Lower lobe of right lung (tissue), 2 donors: ENCODE results near the gene DOCK10. TPM values are rescaled to one million over a fixed set of nuclear protein-coding genes. Genes with fewer than 3 reads are reported as not detected.

Experiments
- ATAC-seq, 2 donors: fragments of 200-7000 bp; cut with Tn5 transposase; one replicate each; pipeline ENCODE4 v1.9.1; 2020 to 2022; ENCODE audit warnings: mild to moderate bottlenecking in 2 of 2, moderate library complexity in 2 of 2
- DNase-seq: peaks from one replicate; pipeline ENCODE4 v3.0.0-alpha.2; 2020
- H3K27ac ChIP-seq: fragments of 200-600 bp; one replicate; pipeline ENCODE4 v1.8.0; 2022
- H3K27me3 ChIP-seq: fragments of 200-600 bp; one replicate; pipeline ENCODE4 v1.8.0; 2022; ENCODE audit warnings: low read depth
- H3K36me3 ChIP-seq: fragments of 200-600 bp; one replicate; pipeline ENCODE4 v1.8.0; 2022; ENCODE audit warnings: mild to moderate bottlenecking
- H3K4me1 ChIP-seq: fragments of 200-600 bp; one replicate; pipeline ENCODE4 v1.8.0; 2022
- H3K4me3 ChIP-seq: fragments of 200-600 bp; one replicate; pipeline ENCODE4 v1.8.0; 2022; ENCODE audit warnings: mild to moderate bottlenecking
- H3K9me3 ChIP-seq: fragments of 200-600 bp; one replicate; pipeline ENCODE4 v1.8.0; 2022
- CTCF ChIP-seq: fragments of 200-600 bp; IDR thresholded peaks from one replicate; pipeline ENCODE4 v1.8.0; 2022; ENCODE audit warnings: antibody characterized with exemption, mild to moderate bottlenecking
- intact Hi-C: fragments of 100-400 bp; cut with DNase I; formaldehyde crosslinking; loops from one replicate; pipeline ENCODE4 v1.11.0; 2022
- total RNA-seq: library from RNA; stranded (reverse); fragmentation: NEBNext Ultra II Directional; extraction: Animal tissue kit (Norgen Biotek cat#: 25700); gene quantifications from one replicate; pipeline ENCODE4 v1.2.1, GENCODE V29; 2021
- donor health status: DM: no; HTN: yes; CAD: no; lungs with severe emphysema.

DOCK10 gene
- total RNA-seq, 1 donor from 2014 or later, result 52.3 TPM

GRCh38 chr2:224846161-224846560 lies 196.1 kb downstream of the DOCK10 start:
- DNase-seq (no peak), ATAC-seq (no peak)
- Histone ChIP-seq H3K27me3 (no peaks in the 10 kb centered on the region), H3K9me3 (no peaks in the 10 kb centered on the region), H3K4me1 (no peaks in the 10 kb centered on the region), H3K4me3 (no peak overlapping the region), H3K27ac (no peak overlapping the region), H3K36me3 (peaks cover 49% of the 10 kb centered on the region)
- intact Hi-C loops, result no loop called here
- TF ChIP-seq CTCF, result no peak

- Histone ChIP-seq H3K9me3 (no peaks in the 10 kb centered on the region), H3K4me3 (no peak overlapping the region), H3K27me3 (no peaks in the 10 kb centered on the region), H3K27ac (no peak overlapping the region), H3K4me1 (no peaks in the 10 kb centered on the region), H3K36me3 (peaks cover 59% of the 10 kb centered on the region)
- intact Hi-C loops, result no loop called here
- DNase-seq, result no peak
- no peak for TF ChIP-seq CTCF
- no peak for ATAC-seq
These were observed 199.1 kb downstream of the DOCK10 start for GRCh38 chr2:224843141-224843540.

GRCh38 chr2:224841910-224842309 lies 200.4 kb downstream of the DOCK10 start:
- Histone ChIP-seq H3K9me3 (no peaks in the 10 kb centered on the region), H3K27ac (no peak overlapping the region), H3K27me3 (no peaks in the 10 kb centered on the region), H3K36me3 (peaks cover 56% of the 10 kb centered on the region), H3K4me3 (no peak overlapping the region), H3K4me1 (no peaks in the 10 kb centered on the region)
- intact Hi-C loops, result no loop called here
- DNase-seq (no peak), ATAC-seq (no peak)
- TF ChIP-seq CTCF, result no peak

GRCh38 chr2:224838335-224838734 lies 203.9 kb downstream of the DOCK10 start:
- ATAC-seq, result no peak
- Histone ChIP-seq H3K27ac (no peak overlapping the region), H3K27me3 (no peaks in the 10 kb centered on the region), H3K4me1 (no peaks in the 10 kb centered on the region), H3K9me3 (no peaks in the 10 kb centered on the region), H3K36me3 (peaks cover 34% of the 10 kb centered on the region), H3K4me3 (no peak overlapping the region)
- no peak for TF ChIP-seq CTCF
- intact Hi-C loops, result no loop called here
- no peak for DNase-seq

GRCh38 chr2:224837558-224837957 lies 204.7 kb downstream of the DOCK10 start:
- Histone ChIP-seq H3K4me3 (no peak overlapping the region), H3K27ac (no peak overlapping the region), H3K36me3 (peaks cover 42% of the 10 kb centered on the region), H3K9me3 (no peaks in the 10 kb centered on the region), H3K27me3 (no peaks in the 10 kb centered on the region), H3K4me1 (no peaks in the 10 kb centered on the region)
- no peak for TF ChIP-seq CTCF
- ATAC-seq (no peak), DNase-seq (no peak)
- intact Hi-C loops, result no loop called here

- no peak for DNase-seq
- Histone ChIP-seq H3K27ac (no peak overlapping the region), H3K36me3 (peaks cover 47% of the 10 kb centered on the region), H3K4me1 (no peaks in the 10 kb centered on the region), H3K9me3 (no peaks in the 10 kb centered on the region), H3K4me3 (no peak overlapping the region), H3K27me3 (no peaks in the 10 kb centered on the region)
- intact Hi-C loops, result no loop called here
- ATAC-seq, result no peak
- TF ChIP-seq CTCF, result no peak
These were observed 205.2 kb downstream of the DOCK10 start for GRCh38 chr2:224837066-224837465.
